GM19438 (cell line): ENCODE data around the gene NUTM2E.
"Not testable (repeated sequence)": the region's sequence is repeated elsewhere in the genome, so short reads cannot be mapped to it uniquely, and the experiment has no call there.

Experiments
- ATAC-seq: cut with Tn5 transposase; IDR thresholded peaks from one replicate; pipeline ENCODE4 v1.9.1; 2021; ENCODE audit warnings: low read depth; ENCODE audit not compliant: unreplicated experiment

The NUTM2E gene

GRCh38 chr10:79826496-79827215, at the start of gene NUTM2E:
Gene NUTM2E, plus strand, starts transcription at chr10:79826739. Its CDS starts 15,002 bp downstream, at chr10:79841741.
- ATAC-seq: peak; percentile 94

- not testable (repeated sequence) for ATAC-seq
Measured at GRCh38 chr10:79777997-79778396, 48.5 kb upstream of the NUTM2E start.

GRCh38 chr10:79779310-79779938, 47.1 kb upstream of the NUTM2E start:
- ATAC-seq: peak; percentile 99

GRCh38 chr10:79779992-79780391, 46.5 kb upstream of the NUTM2E start:
- ATAC-seq: not testable (repeated sequence)

- ATAC-seq: not testable (repeated sequence)
Measured at GRCh38 chr10:79781584-79781983, 45.0 kb upstream of the NUTM2E start.

GRCh38 chr10:79787455-79787952, 39.0 kb upstream of the NUTM2E start:
- ATAC-seq: not testable (repeated sequence)

GRCh38 chr10:79789351-79789750, 37.2 kb upstream of the NUTM2E start:
- ATAC-seq: not testable (repeated sequence)

GRCh38 chr10:79791906-79792517, 34.5 kb upstream of the NUTM2E start:
- not testable (repeated sequence) for ATAC-seq

GRCh38 chr10:79799337-79799736, 27.2 kb upstream of the NUTM2E start:
- ATAC-seq: not testable (repeated sequence)

- not testable (repeated sequence) for ATAC-seq
Measured at GRCh38 chr10:79805857-79806256, 20.7 kb upstream of the NUTM2E start.

GRCh38 chr10:79811895-79812294, 14.6 kb upstream of the NUTM2E start:
- ATAC-seq: not testable (repeated sequence)

- not testable (repeated sequence) for ATAC-seq
Measured at GRCh38 chr10:79816290-79816689, 10.2 kb upstream of the NUTM2E start.

- not testable (repeated sequence) for ATAC-seq
Measured at GRCh38 chr10:79823387-79823786, 3.2 kb upstream of the NUTM2E start.

GRCh38 chr10:79825587-79826011, 940 bp upstream of the NUTM2E start:
- peak; percentile 24 for ATAC-seq

- ATAC-seq: not testable (repeated sequence)
Measured at GRCh38 chr10:79826131-79826495, 426 bp upstream of the NUTM2E start.

GRCh38 chr10:79833833-79834232, 7.3 kb downstream of the NUTM2E start:
- not testable (repeated sequence) for ATAC-seq

GRCh38 chr10:79835891-79836290, 9.4 kb downstream of the NUTM2E start:
- not testable (repeated sequence) for ATAC-seq

GRCh38 chr10:79836891-79837290, 10.4 kb downstream of the NUTM2E start:
- not testable (repeated sequence) for ATAC-seq

GRCh38 chr10:79838441-79838840, 11.9 kb downstream of the NUTM2E start:
- ATAC-seq: not testable (repeated sequence)

- not testable (repeated sequence) for ATAC-seq
Measured at GRCh38 chr10:79853191-79853854, 26.8 kb downstream of the NUTM2E start.

- not testable (repeated sequence) for ATAC-seq
Measured at GRCh38 chr10:79862269-79862668, 35.7 kb downstream of the NUTM2E start.
